Limb (tissue), 2 donors: ENCODE results near the gene TK2.

Experiments used
- DNase-seq, 2 donors: peaks; one replicate each; pipeline ENCODE4 v3.0.0-alpha.2; 2016; ENCODE audit errors: extremely low spot score in 2 of 2

The TK2 gene

DNA sequence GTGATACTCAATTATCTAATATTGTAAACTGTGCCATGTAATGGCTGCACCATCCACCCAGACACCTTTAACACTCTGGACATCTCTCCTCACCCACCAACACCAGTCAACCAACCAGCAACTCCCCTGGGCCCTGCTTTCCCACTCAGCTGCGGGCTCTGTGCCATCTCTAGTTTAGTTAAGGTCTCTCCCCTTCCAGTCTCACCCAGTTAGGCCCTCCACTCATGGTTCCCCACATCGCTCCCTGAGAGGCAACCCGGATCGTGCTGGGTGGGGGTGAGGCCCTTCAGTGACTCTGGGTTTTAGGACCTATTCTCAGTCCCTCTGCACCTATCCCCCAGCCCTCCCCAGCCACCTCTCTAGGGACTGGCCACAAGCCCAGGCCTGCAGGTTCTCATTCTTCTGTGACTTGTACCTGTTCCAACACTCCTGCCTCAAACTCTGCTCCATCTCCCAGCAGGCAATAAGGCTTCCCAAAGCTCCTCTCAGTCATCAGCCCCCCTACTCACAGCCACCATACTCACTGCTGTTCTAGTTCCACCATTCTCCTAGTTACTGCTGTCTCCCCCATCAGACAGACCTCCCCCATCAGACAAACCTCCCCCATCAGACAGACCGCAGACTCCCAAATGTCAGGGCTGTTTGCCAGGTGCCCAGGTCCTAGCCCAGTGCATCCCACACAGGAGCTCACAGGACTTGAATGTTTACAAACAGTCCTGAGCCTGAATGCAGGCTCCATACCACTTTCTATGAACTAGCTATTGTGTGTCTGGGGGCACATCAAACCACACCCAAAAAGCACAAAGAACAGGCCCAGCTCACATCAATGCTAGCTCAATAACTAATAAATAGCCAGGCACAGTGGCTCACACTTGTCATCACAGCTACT, 2.6 kb downstream of the TK2 start:
- DNase-seq: no peak

DNA sequence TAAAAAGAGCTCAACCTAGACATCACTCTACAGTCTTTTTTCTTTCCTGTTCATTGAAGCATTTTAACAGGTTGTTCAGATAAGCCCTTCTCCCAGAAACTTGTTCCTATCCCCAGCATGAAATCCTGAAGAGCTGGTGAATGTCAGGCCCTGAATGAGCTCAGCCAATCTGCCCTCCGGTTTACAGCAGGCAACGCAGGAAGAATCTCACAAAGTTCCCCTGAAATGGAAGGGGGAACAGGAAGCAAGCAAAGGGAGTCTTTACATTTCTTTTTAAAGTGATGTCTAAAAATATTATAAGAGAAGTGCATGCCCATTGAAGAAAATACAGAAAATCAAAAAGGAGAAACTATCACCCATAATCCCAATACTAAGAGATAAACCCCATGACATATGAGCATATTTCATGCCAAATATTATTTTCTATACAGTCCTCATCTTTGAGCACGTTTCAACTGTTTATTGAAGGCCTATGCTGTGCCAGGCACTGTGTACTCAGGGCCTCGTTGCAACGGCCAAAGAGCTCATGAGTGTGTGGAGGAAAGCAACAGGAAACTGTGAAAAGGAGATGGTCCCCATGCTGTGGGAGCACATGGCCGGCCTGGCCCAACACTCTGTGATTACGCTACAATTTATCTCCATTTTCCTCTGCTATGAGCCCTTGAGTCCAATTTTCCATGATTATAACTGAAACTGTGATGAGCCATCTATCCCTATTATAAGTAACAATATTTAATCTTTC, 5.7 kb downstream of the TK2 start:
- no peak for DNase-seq

DNA sequence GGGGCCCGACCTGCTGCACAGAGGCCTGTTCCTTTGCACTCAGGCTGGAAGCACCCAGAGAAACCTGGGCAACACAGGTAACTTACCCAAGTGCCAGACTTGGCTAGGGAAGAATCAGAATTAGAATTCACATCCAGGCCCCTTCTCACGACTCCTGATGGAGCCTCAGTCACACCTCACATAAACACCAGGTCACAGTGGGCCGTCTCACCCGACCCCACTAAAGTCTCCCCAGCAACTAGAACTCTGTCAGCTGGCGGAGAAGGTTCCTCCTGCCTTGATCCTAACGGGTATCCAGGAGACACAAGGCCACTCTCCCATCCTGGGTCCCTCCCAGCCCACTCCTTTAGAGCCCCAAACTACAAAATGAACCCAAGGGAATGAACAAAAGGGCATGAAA, 6.4 kb downstream of the TK2 start:
- no peak for DNase-seq

DNA sequence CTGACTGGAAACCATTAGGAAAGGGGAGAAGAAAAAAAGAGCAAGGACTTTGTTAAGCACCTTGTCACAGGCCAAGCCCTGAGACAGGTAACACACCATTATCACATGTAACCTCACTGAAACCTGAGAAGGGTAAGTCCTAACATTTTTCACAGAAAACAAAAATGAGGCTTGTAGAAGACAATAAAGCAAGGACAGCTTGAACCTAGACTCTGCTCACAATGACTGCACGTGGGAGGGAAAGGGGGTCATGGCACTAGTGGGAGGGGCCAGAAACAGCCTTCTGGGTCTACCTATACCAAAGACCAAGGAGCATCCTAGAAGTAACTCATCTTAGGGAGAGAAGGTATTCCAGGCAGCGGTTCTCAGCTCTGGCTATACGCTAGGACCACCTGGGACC, 7.5 kb downstream of the TK2 start:
- no peak for DNase-seq

DNA sequence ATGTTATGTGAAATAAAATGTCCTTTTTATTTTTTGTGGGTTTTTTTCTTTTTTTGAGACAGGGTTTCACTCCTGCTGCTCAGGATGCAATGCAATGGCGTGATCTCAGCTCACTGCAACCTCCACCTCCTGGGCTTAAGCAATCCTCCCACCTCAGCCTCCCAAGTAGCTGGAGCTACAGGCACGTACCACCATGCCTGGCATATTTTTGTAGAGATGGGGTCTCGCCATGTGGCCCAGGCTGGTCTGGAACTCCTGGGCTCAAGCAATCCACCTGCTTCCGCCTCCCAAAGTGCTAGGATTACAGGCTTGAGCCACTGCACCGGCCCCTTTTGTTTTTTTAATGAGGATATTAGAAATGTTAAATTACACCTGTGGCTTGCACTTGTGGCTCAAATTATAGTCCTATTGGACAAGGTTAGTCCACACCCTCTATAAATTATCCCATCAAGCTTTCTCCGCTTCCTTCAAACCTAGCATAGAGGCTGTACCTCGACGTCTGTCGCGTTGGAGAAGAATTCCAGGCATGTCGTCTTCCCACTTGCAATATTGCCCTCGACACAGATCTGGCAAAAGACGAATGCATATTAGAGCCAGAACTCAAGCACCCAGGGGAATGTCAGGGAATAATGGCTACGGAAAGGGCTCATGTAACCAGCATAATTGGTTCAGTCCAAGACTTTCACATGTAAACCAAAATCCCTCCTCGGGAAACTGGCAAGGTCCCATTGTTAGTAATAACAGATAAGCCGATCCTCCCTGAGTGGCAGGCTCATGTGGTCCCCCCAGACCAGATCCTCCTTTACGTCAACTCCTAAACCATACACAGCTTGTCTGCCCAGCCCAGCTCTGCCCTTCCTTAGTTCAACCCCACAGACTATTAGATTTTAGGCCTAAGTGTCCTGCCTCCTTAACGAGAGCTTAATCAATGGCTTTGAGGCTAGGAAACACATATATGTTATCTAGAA, 8.2 kb downstream of the TK2 start:
- DNase-seq: no peak

DNA sequence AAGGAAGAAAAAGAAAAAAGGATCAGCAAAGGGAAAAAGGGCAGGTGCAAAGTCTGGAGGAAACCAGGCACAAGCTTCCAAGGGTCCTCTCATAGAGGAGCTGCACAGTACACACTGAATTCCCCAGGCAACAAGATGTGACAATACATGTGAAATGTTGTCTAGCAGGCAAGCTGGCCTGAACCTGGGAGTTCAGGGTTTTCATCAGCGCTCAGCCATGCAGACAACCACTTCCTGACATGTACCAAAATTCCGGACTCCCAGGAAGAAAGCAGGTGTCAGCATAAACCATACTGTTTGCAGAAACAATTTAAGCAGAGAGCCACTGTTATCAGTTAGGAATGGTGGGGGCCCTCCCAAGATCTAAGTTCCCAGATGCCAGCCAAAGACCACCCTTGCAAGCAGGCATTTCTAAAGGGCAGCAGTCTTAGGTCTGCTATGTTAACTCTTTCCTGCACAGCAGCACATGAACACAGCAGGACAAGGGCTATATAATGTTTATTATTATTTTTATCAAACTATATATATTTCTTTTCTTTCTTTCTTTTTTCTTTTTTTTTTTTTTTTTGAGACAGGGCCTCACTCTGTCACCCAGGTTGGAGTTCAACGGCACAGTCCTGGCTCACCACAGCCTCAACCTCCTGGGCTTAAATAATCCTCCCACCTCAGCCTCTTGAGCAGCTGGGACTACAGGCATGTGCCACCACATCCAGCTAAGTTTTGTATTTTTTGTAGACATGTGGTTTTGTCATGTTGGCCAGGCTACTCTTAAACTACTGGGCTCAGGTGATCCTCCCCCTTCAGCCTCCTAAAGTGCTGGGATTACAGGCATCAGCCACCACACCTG, 10.1 kb downstream of the TK2 start:
- no peak for DNase-seq

DNA sequence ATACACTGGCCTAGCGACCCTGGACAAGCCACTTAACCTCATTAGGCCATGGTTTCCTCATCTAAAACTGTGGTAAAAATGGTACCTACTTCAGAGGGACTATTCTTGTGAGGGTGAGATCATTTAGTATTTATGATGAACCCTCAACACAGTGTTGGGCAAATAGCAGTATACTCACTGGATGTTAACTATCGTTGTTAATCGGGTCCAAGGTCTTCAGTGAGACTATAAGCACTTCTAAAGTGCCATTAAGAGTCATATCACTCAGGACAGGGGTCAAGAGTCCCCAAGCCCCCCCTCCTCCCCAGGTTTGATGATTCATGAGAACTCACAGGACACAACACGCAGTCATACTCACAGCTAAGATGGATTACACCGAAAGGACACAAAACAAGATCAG, 11.0 kb downstream of the TK2 start:
- DNase-seq: no peak

DNA sequence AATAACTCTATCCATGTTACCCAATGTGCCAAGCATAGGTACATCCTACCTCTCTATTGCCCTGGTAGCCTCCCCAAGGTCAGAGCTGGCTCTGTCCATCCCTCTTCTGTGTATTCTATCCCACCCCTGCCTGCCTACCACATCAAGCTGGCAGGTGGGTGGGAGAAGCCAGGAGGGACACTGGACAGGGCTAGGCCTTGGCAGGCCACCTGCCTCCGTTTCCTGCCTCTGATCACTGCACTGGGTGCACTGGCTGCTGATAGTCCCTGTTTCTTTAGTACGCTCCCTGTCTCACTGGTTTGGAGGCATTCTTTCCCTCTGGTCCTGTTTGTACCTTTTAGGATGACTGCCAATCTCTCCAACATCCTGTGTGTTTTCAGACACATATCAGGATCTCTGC, 12.7 kb downstream of the TK2 start:
- DNase-seq: no peak

DNA sequence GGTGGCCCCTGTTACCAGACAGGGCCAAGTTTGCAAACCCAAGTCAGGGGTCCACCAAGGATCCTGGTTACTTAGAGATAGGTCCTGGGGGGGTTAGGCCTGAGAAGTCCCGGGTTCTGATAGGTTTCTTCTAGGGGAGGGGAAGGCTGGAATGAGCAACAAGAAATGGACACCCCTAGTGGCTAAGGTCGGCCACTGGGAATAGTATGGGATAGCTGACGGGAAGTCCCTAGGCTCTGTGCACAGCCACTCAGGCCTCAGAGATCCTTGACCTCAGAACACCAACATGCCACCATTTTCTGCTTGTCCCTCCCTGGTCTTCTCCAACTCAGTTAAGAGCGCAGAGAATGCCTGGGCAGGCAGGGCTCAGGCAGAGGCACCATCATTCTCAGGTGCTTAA, 13.4 kb downstream of the TK2 start:
- no peak for DNase-seq

DNA sequence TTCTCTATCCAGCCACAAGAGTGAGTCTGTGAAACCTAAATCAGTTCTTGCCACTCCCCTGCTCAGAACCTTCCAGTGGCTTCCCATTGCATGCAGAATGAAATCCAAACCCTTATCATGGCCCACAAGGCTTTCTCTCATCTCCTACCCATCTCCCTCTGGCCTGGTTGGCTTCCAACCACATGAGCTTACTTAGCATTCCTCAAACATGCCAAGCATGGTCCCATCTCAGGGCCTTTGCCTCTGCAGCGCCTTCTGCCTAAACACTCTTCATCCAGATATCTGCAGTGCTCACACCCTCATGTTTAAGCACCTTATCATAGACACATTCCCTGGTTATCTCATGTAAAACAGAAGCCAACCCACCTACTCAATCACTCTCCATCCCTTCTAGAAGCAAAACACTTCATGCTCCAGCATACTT, 15.5 kb downstream of the TK2 start:
- no peak for DNase-seq

DNA sequence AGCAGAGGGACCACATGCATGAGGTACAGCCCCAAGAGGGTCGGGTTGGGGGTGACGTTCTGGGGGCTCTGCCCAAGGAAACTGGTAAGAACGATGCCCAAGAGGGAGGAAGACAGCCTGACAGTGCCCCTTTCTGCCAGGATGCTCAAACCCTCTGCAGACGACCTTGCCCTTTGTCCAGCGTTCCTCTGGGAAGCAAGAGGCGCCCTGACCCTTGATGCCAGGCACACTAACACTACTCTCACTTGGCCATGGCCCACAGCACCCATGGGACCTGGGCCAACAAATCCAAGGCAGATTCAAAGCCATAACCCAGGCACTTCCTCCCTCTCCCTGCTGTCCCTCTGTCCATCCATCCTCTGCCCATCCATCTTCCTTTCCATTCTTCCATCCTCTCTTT, 20.4 kb downstream of the TK2 start:
- DNase-seq: no peak

DNA sequence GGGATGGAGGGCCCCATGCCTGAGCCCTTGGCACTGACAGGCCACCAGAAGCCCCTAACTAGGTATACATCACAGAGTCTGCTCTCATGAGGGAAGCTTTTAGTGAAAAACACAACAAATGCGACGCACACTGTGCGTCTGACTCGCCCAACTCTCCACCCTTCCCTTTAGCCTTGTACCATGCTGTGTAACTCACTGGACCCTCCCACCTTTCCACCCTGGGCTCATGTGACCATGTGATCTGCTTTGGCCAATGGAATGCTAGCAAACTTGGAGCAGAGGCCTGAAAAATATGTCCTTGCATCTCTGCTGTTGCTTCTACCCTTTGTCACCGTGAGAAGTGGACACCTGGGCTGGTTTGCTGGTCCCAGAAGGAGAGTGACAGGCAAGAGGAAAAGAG, 21.6 kb downstream of the TK2 start:
- no peak for DNase-seq

DNA sequence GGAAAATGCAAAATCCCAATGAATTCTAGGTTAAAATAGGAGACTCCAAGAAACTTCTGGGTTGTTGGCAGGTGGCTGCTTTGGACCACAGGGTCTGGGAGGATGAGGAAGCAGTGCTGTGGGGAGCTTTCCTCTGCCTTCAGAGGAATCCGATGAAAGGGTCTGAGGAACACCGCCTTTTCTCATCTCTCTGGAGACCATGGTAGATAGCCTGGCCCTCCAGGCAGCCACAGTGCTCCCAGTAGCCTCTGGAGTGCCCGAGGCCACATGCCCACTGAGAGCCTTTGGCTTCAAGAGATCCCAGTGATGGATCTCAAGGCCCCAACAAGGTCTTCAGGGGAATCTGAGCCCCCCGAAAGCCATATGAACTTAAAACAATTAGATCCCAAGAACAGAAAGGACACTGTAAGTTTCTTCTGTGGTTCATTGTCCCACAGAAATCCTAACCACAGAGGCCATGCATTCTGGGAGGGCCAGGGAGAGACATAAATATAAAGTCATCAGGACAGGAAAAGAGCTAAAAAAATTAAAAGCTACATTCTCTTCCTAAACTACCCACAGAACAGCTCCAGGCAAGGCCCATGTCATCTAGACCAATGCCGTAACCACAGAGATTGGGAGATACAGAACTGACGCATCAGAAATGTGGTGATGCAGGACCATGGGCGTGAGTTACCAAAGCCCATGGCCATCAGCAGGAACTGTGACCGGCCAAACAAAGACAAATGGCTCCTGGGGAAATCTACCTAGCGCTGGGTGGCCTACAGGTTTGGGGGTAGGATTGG, 24.3 kb downstream of the TK2 start:
- no peak for DNase-seq

DNA sequence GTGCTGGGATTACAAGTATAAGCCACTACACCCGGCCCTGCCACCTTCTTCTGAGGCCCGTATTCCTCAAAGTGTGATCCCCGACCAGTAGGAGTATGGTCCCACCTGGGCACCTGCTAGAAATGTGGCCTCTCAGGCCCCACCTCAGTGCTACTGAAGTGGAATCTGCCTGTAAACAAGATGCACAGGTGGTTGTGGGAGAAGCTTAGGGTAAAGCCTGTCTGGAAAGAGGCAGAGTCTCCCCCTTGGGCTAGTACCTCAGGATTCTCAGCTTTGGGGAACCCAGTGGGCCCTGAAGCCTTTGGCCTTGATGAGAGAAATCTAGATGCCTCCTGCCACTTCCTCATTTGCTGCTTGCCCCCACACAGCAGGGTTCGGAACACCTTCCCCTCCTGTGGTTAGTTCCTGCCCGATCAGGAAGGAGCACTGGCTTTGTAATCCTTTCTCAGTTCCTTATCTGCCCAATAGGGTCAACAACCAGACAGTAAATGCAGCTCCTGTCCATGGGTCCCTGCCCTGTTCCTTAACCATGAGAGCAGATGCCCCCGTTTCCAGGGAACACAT, 25.2 kb downstream of the TK2 start:
- DNase-seq: no peak

DNA sequence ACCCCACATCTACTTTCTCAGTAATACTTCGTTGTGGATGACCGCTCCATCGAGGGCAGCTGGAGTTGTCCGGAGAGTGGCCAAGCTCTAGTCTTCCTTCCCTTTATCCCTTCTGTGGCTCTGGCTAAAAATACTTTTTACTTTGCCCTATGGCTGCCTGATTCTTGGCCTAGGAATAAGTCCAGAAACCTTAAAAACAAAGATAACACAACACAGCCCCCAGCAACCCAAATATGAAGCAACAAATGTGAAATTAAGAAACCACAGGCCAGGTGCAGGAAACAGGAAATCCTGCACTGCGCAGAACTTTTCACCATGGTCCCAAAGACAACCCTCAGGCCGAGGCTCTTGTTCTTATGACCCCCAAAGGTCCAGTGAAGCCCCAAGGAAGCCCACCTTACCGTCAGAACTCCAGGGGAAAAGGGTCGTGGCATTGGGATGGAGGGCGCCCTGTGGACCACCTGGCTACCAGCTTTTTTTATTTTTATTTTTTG, 26.0 kb downstream of the TK2 start:
- no peak for DNase-seq

DNA sequence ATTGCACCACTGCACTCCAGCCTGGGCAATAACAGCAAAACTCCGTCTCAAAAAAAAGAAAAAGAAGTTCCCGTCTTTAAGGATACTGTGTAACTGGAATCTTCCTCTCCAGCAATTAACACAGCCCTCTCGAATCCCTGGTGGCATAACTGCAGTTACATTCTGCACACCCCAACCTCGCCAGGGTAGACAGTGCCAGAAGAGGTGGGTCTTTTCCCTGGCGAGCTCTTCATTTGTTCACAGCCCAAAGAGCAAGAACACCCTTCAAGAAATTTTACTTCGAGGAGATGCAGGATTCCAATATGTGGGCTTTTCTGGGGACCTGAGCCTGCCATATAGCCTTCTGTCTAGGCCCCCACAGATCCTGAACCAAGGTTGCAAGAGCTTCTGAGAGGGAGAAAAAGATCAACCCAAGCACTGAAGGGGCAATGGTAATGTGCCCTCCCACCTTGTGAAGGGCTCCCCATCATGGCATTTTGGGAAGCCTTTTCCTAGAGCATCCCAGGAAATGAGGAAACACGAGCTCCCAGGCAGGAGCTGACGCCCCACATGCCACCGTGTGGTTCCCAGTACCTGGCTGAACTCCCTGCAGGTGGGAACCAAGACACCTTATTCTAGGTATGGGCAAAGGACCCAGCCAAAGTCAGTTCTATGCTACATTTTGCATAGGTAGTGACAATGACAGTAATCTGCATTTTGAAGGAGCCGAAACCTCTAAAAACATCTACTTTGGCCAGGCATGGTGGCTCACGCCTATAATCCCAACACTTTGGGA, 26.9 kb downstream of the TK2 start:
- DNase-seq: no peak

DNA sequence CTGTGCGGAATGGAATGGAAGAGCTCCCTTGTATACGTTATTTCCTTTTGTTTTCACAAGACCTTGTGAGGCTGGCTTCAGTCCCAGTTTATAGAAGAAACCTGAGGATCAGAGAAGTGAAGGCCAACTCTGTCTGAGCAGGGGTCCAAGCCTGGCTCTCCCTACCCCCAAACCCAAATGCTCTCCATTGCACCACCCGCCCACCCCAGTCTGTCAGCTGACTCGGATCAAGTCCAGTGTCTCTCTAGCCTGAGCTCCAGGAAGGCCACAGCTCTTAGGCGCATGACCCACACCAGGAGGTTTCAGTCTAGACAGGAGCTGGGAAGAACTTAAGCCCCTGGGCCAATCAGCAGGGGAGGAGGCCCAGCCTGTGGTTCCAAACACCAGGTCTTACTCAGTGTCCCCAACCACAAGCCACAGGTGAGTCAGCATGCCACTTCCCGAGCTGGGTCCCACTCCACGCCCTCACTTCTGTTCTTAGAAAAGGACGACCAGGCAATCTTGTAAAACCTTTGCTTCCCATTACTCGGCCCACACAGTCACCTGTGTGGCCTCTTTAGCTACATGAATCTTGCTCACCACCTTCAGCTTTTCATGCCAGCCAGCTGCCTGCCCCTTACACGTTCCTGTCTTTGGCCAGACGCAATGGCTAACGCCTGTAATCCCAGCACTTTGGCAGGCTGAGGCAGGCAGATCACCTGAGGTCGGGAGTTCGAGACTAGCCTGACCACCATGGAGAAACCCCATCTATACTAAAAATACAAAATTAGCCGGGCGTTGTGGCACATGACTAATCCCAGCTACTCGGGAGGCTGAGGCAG, 27.8 kb downstream of the TK2 start:
- no peak for DNase-seq

DNA sequence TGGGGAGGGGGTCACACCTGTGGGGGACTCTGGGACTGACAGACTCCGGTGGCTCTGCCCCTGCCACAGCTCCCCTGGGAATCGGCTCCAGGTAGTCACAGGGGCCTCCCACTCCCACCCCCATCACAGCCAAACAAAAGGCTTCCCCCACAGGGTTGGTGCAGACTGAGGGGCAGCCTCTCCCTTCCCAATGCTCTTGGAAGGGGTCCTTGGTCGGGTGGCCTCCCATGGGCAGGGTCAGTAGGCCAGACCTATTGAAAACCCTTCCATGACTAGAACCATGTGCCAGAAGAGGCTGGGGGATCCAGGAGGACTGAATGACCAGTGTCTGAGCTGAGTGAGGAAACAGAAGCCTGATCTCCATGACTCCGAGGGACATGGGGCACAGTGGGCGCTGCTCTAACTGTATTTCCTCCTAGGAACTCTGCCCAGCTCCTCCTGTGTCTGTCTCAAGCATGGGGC, 28.6 kb downstream of the TK2 start:
- DNase-seq: no peak
